ENCODE data around the gene TYW3. TPM values are rescaled to one million over a fixed set of nuclear protein-coding genes. Genes with fewer than 3 reads are reported as not detected.

Gene TYW3
- total and polyA plus RNA-seq, 2 of the 4 experiments (the other 2 are of a cell fraction), result 9.3 to 16.5 TPM

GRCh38 chr1:74690364-74690696, 42.6 kb upstream of the TYW3 start:
- H4K20me1 ChIP-seq (ENCODE audit: insufficient read depth, low read length), result no peaks in the 10 kb centered on the region
- no peak overlapping the region for H3K23ac ChIP-seq (ENCODE audit: low read depth, low read length)
- H2BK20ac ChIP-seq (ENCODE audit: low read depth, low read length), result no peak overlapping the region
- 0% methylated on average over 1 of the region's 2 CpGs; no CpG with 5 or more reads in 1 of the 2 experiments for WGBS, 2 experiments (ENCODE audit: extremely low coverage in 2 of 2, insufficient read length in 1 of 2)
- DNase-seq (no peak), ATAC-seq (ENCODE audit: low read depth) (no peak)
- no peak overlapping the region for H2AK5ac ChIP-seq (ENCODE audit: low read depth, low read length)
- intact Hi-C loops (cut with micrococcal nuclease) (loop anchor here (10.0 kb wide), 1 partner anchor 186 kb away; no protein-coding TSS in a partner anchor), dilution Hi-C loops (cut with HindIII; ENCODE audit: low sequenced_read_pairs, unreplicated experiment) (no loop called here), in situ Hi-C loops (cut with MboI; ENCODE audit: low sequenced_read_pairs) (no loop called here)
- H2BK120ac ChIP-seq (ENCODE audit: low read depth, low read length), result no peak overlapping the region
- H2AK9ac ChIP-seq (replicated peaks; ENCODE audit: low read depth, low read length, poor library complexity), result no peak overlapping the region
- no peak overlapping the region for H3K27ac ChIP-seq (ENCODE audit: insufficient read depth, low read length)
- H4K8ac ChIP-seq (ENCODE audit: low read depth in 2 of 2, low read length in 2 of 2), result no peak overlapping the region
- POLR2A ChIA-PET (ENCODE audit: unreplicated experiment), result no interaction called here
- CTCF ChIA-PET, result interaction anchor here (1.1 to 1.5 kb wide), 8 partner anchors 8 to 43 kb away, joined by 3 to 6 read pairs (median 5); no protein-coding TSS in a partner anchor
- no peaks in the 10 kb centered on the region for H3K9me3 ChIP-seq (ENCODE audit: control insufficient read depth, insufficient read depth, low read length)
- H3K4me3 ChIP-seq (ENCODE audit: insufficient read depth, low read depth, low read length), result no peak overlapping the region
- no peaks in the 10 kb centered on the region for H3K27me3 ChIP-seq (ENCODE audit: control insufficient read depth, insufficient read depth, low read length)
- no peak overlapping the region for H3K9ac ChIP-seq (ENCODE audit: low read depth, low read length)
- no peak overlapping the region for H2BK15ac ChIP-seq (ENCODE audit: low read depth, low read length)
- no peak overlapping the region for H3K14ac ChIP-seq (replicated peaks; ENCODE audit: low read depth, low read length)
- no TSS peak for BruUV-seq (replicated peaks)
- H3K79me1 ChIP-seq (ENCODE audit: low read depth in 1 of 2, low read length in 2 of 2), result no peaks in the 10 kb centered on the region
- no peak overlapping the region for H3K56ac ChIP-seq (ENCODE audit: extremely low read depth, insufficient read depth, low read length)
- no peak overlapping the region for H2BK5ac ChIP-seq (ENCODE audit: low read depth, low read length, poor library complexity, severe bottlenecking)
- no peaks in the 10 kb centered on the region for H3K4me1 ChIP-seq (ENCODE audit: control insufficient read depth, insufficient read depth, low read length)
- no peak overlapping the region for H3K4me2 ChIP-seq (ENCODE audit: low read depth, low read length)
- no peak overlapping the region for H3K4ac ChIP-seq (ENCODE audit: low read depth, low read length)
- no peak overlapping the region for H2AFZ ChIP-seq (replicated peaks; ENCODE audit: low read length, poor library complexity)
- no peak for TF ChIP-seq ELK1 (IDR thresholded peaks at IDR 0.05; ENCODE audit: borderline replicate concordance, low read depth, low read length)
- TF ChIP-seq CEBPB (IDR thresholded peaks at IDR 0.05; ENCODE audit: low read depth, low read length), result no peak
- TF ChIP-seq RCOR1 (IDR thresholded peaks at IDR 0.05; ENCODE audit: insufficient replicate concordance, low read length), result no peak
- TF ChIP-seq MAFK (IDR thresholded peaks at IDR 0.05; ENCODE audit: low read depth, low read length), result no peak
- no peak for TF ChIP-seq RFX5 (IDR thresholded peaks at IDR 0.05; ENCODE audit: low read depth, low read length)
- no peak for TF ChIP-seq NFE2L2 (IDR thresholded peaks at IDR 0.05; ENCODE audit: low read depth, low read length)
- TF ChIP-seq MAZ (IDR thresholded peaks at IDR 0.05; ENCODE audit: borderline replicate concordance, low read depth, low read length), result no peak
- TF ChIP-seq FOS (IDR thresholded peaks at IDR 0.05; ENCODE audit: low read depth, low read length), result no peak
- no peak for TF ChIP-seq CHD1 (IDR thresholded peaks at IDR 0.05; ENCODE audit: low read depth, low read length)
- TF ChIP-seq MXI1 (IDR thresholded peaks at IDR 0.05; ENCODE audit: borderline replicate concordance, low read depth, low read length), result no peak
- TF ChIP-seq POLR2A (IDR thresholded peaks at IDR 0.05; ENCODE audit: low read depth, low read length), result no peak
- no peak for TF ChIP-seq SMC3 (IDR thresholded peaks at IDR 0.05; ENCODE audit: low read depth, low read length)
- TF ChIP-seq RAD21 (IDR thresholded peaks at IDR 0.05; ENCODE audit: low read length), result no peak
- H3K9me1 ChIP-seq (ENCODE audit: insufficient read depth, low read length), result no peaks in the 10 kb centered on the region
- no peak overlapping the region for H4K5ac ChIP-seq (ENCODE audit: low read depth, low read length)
- no peaks in the 10 kb centered on the region for H3K36me3 ChIP-seq (ENCODE audit: control insufficient read depth, insufficient read depth, low read length)
- H3K18ac ChIP-seq (ENCODE audit: low read depth, low read length), result no peak overlapping the region
- H4K91ac ChIP-seq (ENCODE audit: insufficient read depth, low read depth, low read length), result no peak overlapping the region

All from IMR-90 (cell line).